ENCODE results near the gene MOCS3. TPM values are rescaled to one million over a fixed set of nuclear protein-coding genes. Genes with fewer than 3 reads are reported as not detected.
A peak's percentile ranks its signal among the peaks of the same experiment; 100 is the strongest.

The MOCS3 gene
- total and polyA plus RNA-seq, 2 of the 13 experiments (the other 11 are each of a cell fraction or from before 2014, with no cell fraction given): 3.7 to 8.4 TPM

DNA sequence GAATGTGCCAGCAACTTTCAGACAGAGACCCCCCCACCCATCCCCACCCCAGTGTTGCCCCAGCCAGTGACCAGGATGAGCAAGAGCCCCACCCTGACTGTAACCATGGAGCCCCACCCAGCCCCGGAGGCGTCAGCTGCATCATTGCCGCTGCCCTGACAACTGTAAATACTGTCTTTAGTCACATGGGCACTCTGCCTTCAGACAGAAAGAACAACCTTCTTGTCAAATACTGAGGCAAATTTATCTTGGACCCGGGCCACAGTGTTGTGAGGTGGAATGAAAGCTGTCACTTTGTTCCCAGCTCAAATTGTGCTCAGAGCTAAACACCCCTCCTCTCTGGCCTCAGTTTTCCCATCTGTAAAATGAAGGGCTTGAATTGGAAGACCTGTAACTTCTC is 23.7 kb downstream of the MOCS3 start:
- DNase-seq (ENCODE audit: low spot score) (peak; percentile 37), ATAC-seq (no peak), FAIRE-seq (no peak)
- H4K20me1 ChIP-seq (ENCODE audit: insufficient read depth, low read length): no peaks in the 10 kb centered on the region
- H2AFZ ChIP-seq (ENCODE audit: low read length): no peak overlapping the region
- no peak overlapping the region for H3K9ac ChIP-seq (ENCODE audit: insufficient read depth, low read depth, low read length)
- H3K79me2 ChIP-seq (ENCODE audit: insufficient read depth, low read length): no peaks in the 10 kb centered on the region
- H3K27me3 ChIP-seq (ENCODE audit: control insufficient read depth in 1 of 2, insufficient read depth in 2 of 2, low read length in 2 of 2): peaks cover 9 to 36% of the 10 kb centered on the region in 2 experiments; a peak in 4 of 5 replicates
- intact Hi-C loops (cut with micrococcal nuclease; ENCODE audit: unreplicated experiment): loop anchor here (5.0 to 10.0 kb wide), 4 partner anchors 190 to 642 kb away; partner anchors contain the start of gene NFATC2
- no peak overlapping the region for H3K27ac ChIP-seq (ENCODE audit: extremely low read length, insufficient read depth, low read length)
- BruUV-seq (replicated peaks): no TSS peak
- peaks cover 41% of the 10 kb centered on the region for H3K4me1 ChIP-seq (ENCODE audit: insufficient read depth, low read length)
- H3K4me3 ChIP-seq (replicated peaks in 1 of 3; ENCODE audit: insufficient read depth in 1 of 3, low read depth in 2 of 3, low read length in 3 of 3): no peak overlapping the region
- in situ Hi-C loops (cut with HindIII; ENCODE audit: extremely low pct_ligation_motif_present, low pct_unique_long_range_greater_than_20kb): loop anchor here (25.0 kb wide), 2 partner anchors 605 to 1105 kb away; no protein-coding TSS in a partner anchor
- H3K36me3 ChIP-seq (replicated peaks in 1 of 2; ENCODE audit: control insufficient read depth in 1 of 2, insufficient read depth in 2 of 2, low read length in 2 of 2): no peaks in the 10 kb centered on the region
- WGBS (ENCODE audit: low lambda C conversion rate): 0% methylated on average over 2 of the region's 4 CpGs
- ChIA-PET POLR2A (no interaction called here), CTCF (ENCODE audit: low intra/inter-chr PET ratio, low total read pairs) (interaction anchor here (1.7 to 3.3 kb wide), 2 partner anchors 187 to 324 kb away, joined by 12 to 18 read pairs; partner anchors contain the start of gene BCAS4)
- H3K9me3 ChIP-seq (ENCODE audit: low read length): no peaks in the 10 kb centered on the region
- no peak overlapping the region for H3K4me2 ChIP-seq (ENCODE audit: low read depth, low read length)
- TF ChIP-seq, protein P1, sequence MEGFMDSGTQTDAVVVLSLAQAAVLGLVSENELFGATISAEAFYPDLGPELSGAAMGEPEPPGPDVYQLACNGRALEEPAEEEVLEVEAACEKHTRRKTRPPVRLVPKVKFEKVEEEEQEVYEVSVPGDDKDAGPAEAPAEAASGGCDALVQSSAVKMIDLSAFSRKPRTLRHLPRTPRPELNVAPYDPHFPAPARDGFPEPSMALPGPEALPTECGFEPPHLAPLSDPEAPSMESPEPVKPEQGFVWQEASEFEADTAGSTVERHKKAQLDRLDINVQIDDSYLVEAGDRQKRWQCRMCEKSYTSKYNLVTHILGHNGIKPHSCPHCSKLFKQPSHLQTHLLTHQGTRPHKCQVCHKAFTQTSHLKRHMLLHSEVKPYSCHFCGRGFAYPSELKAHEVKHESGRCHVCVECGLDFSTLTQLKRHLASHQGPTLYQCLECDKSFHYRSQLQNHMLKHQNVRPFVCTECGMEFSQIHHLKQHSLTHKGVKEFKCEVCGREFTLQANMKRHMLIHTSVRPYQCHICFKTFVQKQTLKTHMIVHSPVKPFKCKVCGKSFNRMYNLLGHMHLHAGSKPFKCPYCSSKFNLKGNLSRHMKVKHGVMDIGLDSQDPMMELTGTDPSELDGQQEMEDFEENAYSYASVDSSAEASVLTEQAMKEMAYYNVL (CRISPR knock-in tag; IDR thresholded peaks at IDR 0.05; ENCODE audit: borderline replicate concordance): no peak
- TF ChIP-seq ZFP41 (CRISPR knock-in tag; IDR thresholded peaks at IDR 0.05; ENCODE audit: borderline replicate concordance): no peak
- no peak for TF ChIP-seq HDAC1 (CRISPR knock-in tag; IDR thresholded peaks at IDR 0.05)
- TF ChIP-seq, protein P2, sequence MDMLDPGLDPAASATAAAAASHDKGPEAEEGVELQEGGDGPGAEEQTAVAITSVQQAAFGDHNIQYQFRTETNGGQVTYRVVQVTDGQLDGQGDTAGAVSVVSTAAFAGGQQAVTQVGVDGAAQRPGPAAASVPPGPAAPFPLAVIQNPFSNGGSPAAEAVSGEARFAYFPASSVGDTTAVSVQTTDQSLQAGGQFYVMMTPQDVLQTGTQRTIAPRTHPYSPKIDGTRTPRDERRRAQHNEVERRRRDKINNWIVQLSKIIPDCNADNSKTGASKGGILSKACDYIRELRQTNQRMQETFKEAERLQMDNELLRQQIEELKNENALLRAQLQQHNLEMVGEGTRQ (IDR thresholded peaks at IDR 0.05; ENCODE audit: low read depth, low read length): peak; percentile 25; the same call in 1 of the 2 replicates
- TF ChIP-seq, protein P2 (CRISPR knock-in tag; IDR thresholded peaks at IDR 0.05; ENCODE audit: borderline replicate concordance): no peak; the same call in 1 of the 2 replicates
- TF ChIP-seq ZBTB3 (CRISPR knock-in tag; IDR thresholded peaks at IDR 0.05; ENCODE audit: borderline replicate concordance, low read depth): no peak
- TF ChIP-seq ETV6 (CRISPR knock-in tag; conservative IDR thresholded peaks at IDR 0.05): no peak
- TF ChIP-seq ZNF230 (CRISPR knock-in tag; IDR thresholded peaks at IDR 0.05): no peak
- no peak for TF ChIP-seq ZNF138 (CRISPR knock-in tag; IDR thresholded peaks at IDR 0.05; ENCODE audit: low read depth)
- TF ChIP-seq SRSF9 (IDR thresholded peaks at IDR 0.05; ENCODE audit: borderline replicate concordance, insufficient read depth, low read depth, low read length, poor library complexity, severe bottlenecking): no peak
- TF ChIP-seq SCMH1 (CRISPR knock-in tag; IDR thresholded peaks at IDR 0.05; ENCODE audit: borderline replicate concordance): no peak
- no peak for TF ChIP-seq DMAP1 (CRISPR knock-in tag; IDR thresholded peaks at IDR 0.05)
- TF ChIP-seq ZNF629 (CRISPR knock-in tag; conservative IDR thresholded peaks at IDR 0.05): peak; percentile 63
- TF ChIP-seq, protein P3, sequence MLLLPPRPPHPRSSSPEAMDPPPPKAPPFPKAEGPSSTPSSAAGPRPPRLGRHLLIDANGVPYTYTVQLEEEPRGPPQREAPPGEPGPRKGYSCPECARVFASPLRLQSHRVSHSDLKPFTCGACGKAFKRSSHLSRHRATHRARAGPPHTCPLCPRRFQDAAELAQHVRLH (CRISPR knock-in tag; IDR thresholded peaks at IDR 0.05; ENCODE audit: borderline replicate concordance, low read depth): no peak
- no peak for TF ChIP-seq JARID2 (CRISPR knock-in tag; IDR thresholded peaks at IDR 0.05; ENCODE audit: insufficient replicate concordance)
- peak; percentile 50; the same call in 1 of the 2 replicates for TF ChIP-seq RFX3 (CRISPR knock-in tag; IDR thresholded peaks at IDR 0.05)
- TF ChIP-seq HNRNPL (IDR thresholded peaks at IDR 0.05; ENCODE audit: low read depth, low read length): no peak
- TF ChIP-seq RFX1 (IDR thresholded peaks at IDR 0.05): peak; percentile 12; the same call in 1 of the 2 replicates
- no peak for TF ChIP-seq GATAD1 (CRISPR knock-in tag; IDR thresholded peaks at IDR 0.05)
- no peak for TF ChIP-seq MAFK (conservative IDR thresholded peaks at IDR 0.05 in 1 of 2, IDR thresholded peaks at IDR 0.05 in 1 of 2; ENCODE audit: low read length in 2 of 2)
- TF ChIP-seq ZNF556 (CRISPR knock-in tag; IDR thresholded peaks at IDR 0.05; ENCODE audit: borderline replicate concordance): no peak
- TF ChIP-seq FOXK2 (IDR thresholded peaks at IDR 0.05): no peak
- no peak for TF ChIP-seq RBM39 (IDR thresholded peaks at IDR 0.05; ENCODE audit: low read depth, low read length, poor library complexity, severe bottlenecking)

Measured in HepG2 (cell line).